Body of pancreas (tissue), 4 donors: Measurements from ENCODE around the gene ZNF549. TPM values are rescaled to one million over a fixed set of nuclear protein-coding genes. Genes with fewer than 3 reads are reported as not detected.
"Not testable (repeated sequence)": the region's sequence is repeated elsewhere in the genome, so short reads cannot be mapped to it uniquely, and the experiment has no call there.

Source experiments
- ATAC-seq: fragments of 150-250 bp; one replicate; pipeline ENCODE4 v1.9.1; 2016
- DNase-seq, 4 donors: peaks; one replicate each; pipeline ENCODE4 v3.0.0-alpha.2; 2019
- H3K27ac ChIP-seq, 4 donors: fragments of 200-600 bp; sonication (generic); 1 replicate in 3 of 4; 2 replicates in 1 of 4; pipeline versions ENCODE4 v1.5.1 to v1.6.1; 2016 to 2019; ENCODE audit warnings: mild to moderate bottlenecking in 1 of 4, mixed read lengths in 1 of 4, moderate library complexity in 1 of 4
- H3K27me3 ChIP-seq, 2 donors: fragments of 200-600 bp; sonication (generic); one replicate each; pipeline ENCODE4 v1.6.0; 2016; ENCODE audit warnings: mild to moderate bottlenecking in 1 of 2
- H3K36me3 ChIP-seq, 2 donors: fragments of 200-600 bp; sonication (generic); replicated peaks in 1 of 2; 2 replicates each; pipeline ENCODE4 v1.5.1; 2016; ENCODE audit warnings: low read depth in 2 of 2; ENCODE audit not compliant: insufficient read depth in 1 of 2
- H3K4me1 ChIP-seq: fragments of 200-600 bp; sonication (generic); one replicate; pipeline ENCODE4 v1.6.0; 2016
- H3K4me3 ChIP-seq, 2 donors: fragments of 200-600 bp; sonication (generic); 1 replicate in 1 of 2; 2 replicates in 1 of 2; pipeline ENCODE4 v1.5.1; 2016 to 2019
- H3K9me3 ChIP-seq, 3 donors: fragments of 200-600 bp; sonication (generic); 1 replicate in 2 of 3; 2 replicates in 1 of 3; pipeline ENCODE4 v1.5.1; 2016
- CTCF ChIP-seq, 7 experiments: fragments of 450-650 bp in 4 of 7; fragments of 200-600 bp in 3 of 7; sonication (generic) in 3 of 7; IDR thresholded peaks; one replicate each; pipeline ENCODE4 v1.5.1; 2016 to 2019; ENCODE audit warnings: antibody characterized with exemption in 7 of 7
- POLR2A ChIP-seq, 3 donors: fragments of 450-650 bp; IDR thresholded peaks; one replicate each; pipeline ENCODE4 v1.6.1; 2016; ENCODE audit warnings: antibody characterized with exemption in 3 of 3, mild to moderate bottlenecking in 2 of 3
- WGBS, 2 donors: methylation state at CpG; one replicate each; pipeline ENCODE4 v1.1.5; 2017; 5-methylcytosine and 5-hydroxymethylcytosine counted together
- intact Hi-C: fragments of 100-400 bp; cut with DNase I; formaldehyde crosslinking; loops from one replicate; pipeline ENCODE4 v1.15.1; 2023
- total RNA-seq, 2 donors: library from RNA; depleted of rRNA; stranded (reverse); fragments of >200 nt; gene quantifications; one replicate each; pipeline ENCODE4 v1.1.0, GENCODE V29; 2016

Gene ZNF549
- total RNA-seq = 1 to 10 TPM in 1 of 2 donors, under 1 TPM in 1; 0.66 to 2.3 TPM

DNA sequence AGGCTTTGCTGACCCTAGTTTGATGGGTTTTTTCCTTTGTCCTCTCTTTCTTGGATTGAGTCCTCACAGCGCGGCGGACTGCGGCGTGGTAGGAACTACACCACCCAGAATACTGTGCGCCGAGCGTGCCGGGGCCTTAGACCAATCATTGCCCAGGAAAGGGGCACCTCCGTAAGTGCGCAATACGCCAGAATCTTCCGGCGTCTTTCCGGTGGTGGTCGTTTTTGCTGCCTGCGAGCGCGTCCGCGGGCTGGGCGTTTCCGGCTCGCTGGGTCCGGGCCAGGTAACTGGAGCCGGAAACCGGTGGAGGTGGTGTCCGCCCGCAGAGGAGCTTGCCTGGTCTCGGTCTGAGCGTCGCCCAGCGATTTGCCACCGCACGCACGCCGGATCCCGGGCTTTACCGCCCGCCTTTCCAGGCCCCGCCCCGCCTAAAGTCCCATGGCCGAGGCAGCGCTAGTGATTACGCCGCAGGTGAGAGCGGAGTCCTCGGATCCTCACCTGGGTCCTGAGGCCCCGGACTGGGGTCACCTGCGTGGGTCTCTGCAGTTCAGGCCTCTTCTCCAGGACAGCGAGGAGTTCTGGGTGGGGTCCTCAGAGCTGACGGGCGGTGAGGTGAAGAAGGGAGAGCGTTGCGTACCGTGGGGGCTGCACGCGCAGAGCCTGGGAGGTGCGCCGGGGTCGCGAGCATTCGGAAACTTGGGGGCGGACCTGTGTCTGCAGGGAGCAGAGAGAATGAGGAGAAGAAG, at the start of gene ZNF549:
TSS of gene ZNF549 (plus strand) at position 221 of the 746 bp plus-strand sequence. CDS start at position 439, 218 bp downstream.
- Histone ChIP-seq H3K4me1 (peaks cover 13% of the 10 kb centered on the region), H3K9me3 (peaks cover 0 to 21% (median 0%) of the 10 kb centered on the region in 3 donors), H3K4me3 (peak within 1 kb of the TSS; percentile 56 to 88), H3K27me3 (no peaks in the 10 kb centered on the region), H3K27ac (peak within 1 kb of the TSS in 3 of 4 donors; percentile 45 to 86 (median 86)), H3K36me3 (peaks cover 0 to 5% of the 10 kb centered on the region in 2 donors)
- intact Hi-C loops = no loop called here
- 2 to 3% methylated on average over 37 to 64 of the region's 64 CpGs for WGBS, 2 donors
- TF ChIP-seq POLR2A (IDR thresholded peaks at IDR 0.05) (peak in 2 of 3 donors; percentile 53 to 54), CTCF (IDR thresholded peaks at IDR 0.05) (peak in 1 of 7 experiments; percentile 12)
- ATAC-seq = peak; percentile 99
- DNase-seq = peak; percentile 84 to 93 (median 86)

GRCh38 chr19:57487477-57488298, 39.5 kb upstream of the ZNF549 start, which contains the start of gene ZNF419:
Gene ZNF419 (plus strand): TSS chr19:57487750. CDS start chr19:57487951, 201 bp downstream.
- TF ChIP-seq CTCF (IDR thresholded peaks at IDR 0.05) (peak in 3 of 7 experiments; percentile 5 to 20 (median 12)), POLR2A (IDR thresholded peaks at IDR 0.05) (peak; percentile 45 to 84 (median 81))
- DNase-seq (peak; percentile 93 to 96 (median 94)), ATAC-seq (peak; percentile 98)
- H3K4me1 ChIP-seq, intact Hi-C loops, H3K36me3 ChIP-seq, H3K27me3 ChIP-seq: not testable (repeated sequence)
- peaks cover 0 to 18% (median 0%) of the 10 kb centered on the region in 3 donors for H3K9me3 ChIP-seq
- H3K4me3 ChIP-seq = peak within 1 kb of the TSS; percentile 58 to 59
- H3K27ac ChIP-seq = peak within 1 kb of the TSS; percentile 17 to 80 (median 76)
- WGBS, 2 donors = 0 to 2% methylated on average over 24 to 50 of the region's 69 CpGs

DNA sequence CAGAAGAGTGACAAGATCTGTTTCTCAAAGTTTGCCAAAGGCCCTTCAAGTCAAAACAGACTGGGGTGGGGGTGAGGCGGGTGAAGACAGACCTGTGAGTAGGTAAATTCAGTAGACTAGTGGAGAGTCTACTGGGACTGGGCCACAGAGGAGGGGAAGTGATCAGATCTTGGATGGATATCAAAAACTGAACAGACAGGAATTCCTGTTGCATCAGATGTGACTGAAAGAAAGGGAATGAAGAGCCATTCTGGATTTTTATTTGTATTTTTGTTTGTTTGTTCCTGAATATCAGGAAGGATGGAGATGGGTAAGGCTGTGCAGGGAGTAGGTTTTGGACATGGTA, 38.9 kb upstream of the ZNF549 start:
- 0% methylated on average over 1 of the region's 1 CpG; no CpG with 5 or more reads in 1 of the 2 donors for WGBS, 2 donors
- H3K4me1 ChIP-seq, H3K4me3 ChIP-seq, intact Hi-C loops, ATAC-seq, H3K27me3 ChIP-seq, H3K27ac ChIP-seq, DNase-seq, H3K36me3 ChIP-seq: not testable (repeated sequence)
- peaks cover 0 to 23% (median 0%) of the 10 kb centered on the region in 3 donors for H3K9me3 ChIP-seq

- H3K9me3 ChIP-seq = peaks cover 0 to 29% (median 0%) of the 10 kb centered on the region in 3 donors
- DNase-seq, H3K4me1 ChIP-seq, ATAC-seq, H3K27me3 ChIP-seq, H3K4me3 ChIP-seq, intact Hi-C loops, H3K27ac ChIP-seq, H3K36me3 ChIP-seq: not testable (repeated sequence)
Observed at GRCh38 chr19:57499332-57499679, 27.9 kb upstream of the ZNF549 start.

DNA sequence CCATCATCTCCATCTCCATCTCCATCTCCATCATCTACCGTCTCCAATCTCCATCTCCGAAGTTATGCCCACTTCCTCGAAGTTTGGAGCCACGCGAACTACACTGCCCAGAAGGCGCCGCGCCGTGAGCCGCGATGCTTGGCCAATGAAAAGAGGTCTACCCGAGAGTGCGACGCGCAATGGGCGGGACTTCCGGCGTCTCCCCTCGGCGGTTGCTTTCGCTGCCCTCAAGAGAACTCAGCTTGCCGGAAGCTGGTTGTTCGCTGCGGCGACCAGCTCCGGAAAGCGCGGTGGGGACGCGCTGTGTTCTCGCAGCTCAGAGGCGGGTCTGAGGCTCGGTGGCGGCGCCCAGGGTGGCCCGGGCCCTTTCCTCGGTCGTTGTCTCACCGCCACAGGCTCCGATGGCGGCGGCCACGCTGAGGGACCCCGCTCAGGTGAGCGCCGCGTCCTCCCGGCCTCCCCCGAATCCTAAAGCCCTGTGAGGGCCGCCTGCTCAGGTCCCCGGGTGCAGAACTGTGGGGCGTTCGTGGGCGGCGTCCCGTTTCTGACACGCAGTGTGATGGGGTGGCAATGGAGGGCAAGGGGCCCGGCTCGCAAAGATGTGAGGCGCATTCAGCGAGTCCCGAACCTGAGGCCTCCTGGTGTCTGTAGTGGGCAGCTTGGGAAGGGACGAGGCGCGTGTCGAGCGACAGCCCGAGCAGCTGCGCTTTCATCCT, 27.3 kb upstream of the ZNF549 start, which contains the start of gene ZNF773:
TSS of gene ZNF773 (plus strand) at position 259 of the 716 bp plus-strand sequence. CDS start at position 402, 143 bp downstream.
- H3K27me3 ChIP-seq, intact Hi-C loops, H3K4me1 ChIP-seq, H3K36me3 ChIP-seq: not testable (repeated sequence)
- peak; percentile 30 to 83 (median 80) for TF ChIP-seq POLR2A (IDR thresholded peaks at IDR 0.05)
- DNase-seq = peak; percentile 90 to 96 (median 92)
- H3K4me3 ChIP-seq = peak within 1 kb of the TSS; percentile 74 to 77
- peaks cover 0 to 28% (median 0%) of the 10 kb centered on the region in 3 donors for H3K9me3 ChIP-seq
- peak within 1 kb of the TSS in 3 of 4 donors; percentile 63 to 87 (median 76) for H3K27ac ChIP-seq
- ATAC-seq = peak; percentile 99
- 1% methylated on average over 12 to 58 of the region's 69 CpGs for WGBS, 2 donors

- H3K9me3 ChIP-seq = peaks cover 0 to 23% (median 0%) of the 10 kb centered on the region in 3 donors
- ATAC-seq = not testable (repeated sequence)
- 0% methylated on average over 1 to 2 of the region's 4 CpGs for WGBS, 2 donors
Observed at GRCh38 chr19:57500400-57500799, 26.8 kb upstream of the ZNF549 start.

More at GRCh38 chr19:57500400-57500799, 26.8 kb upstream of the ZNF549 start:
- H3K4me1 ChIP-seq, DNase-seq, H3K27ac ChIP-seq, H3K36me3 ChIP-seq, H3K4me3 ChIP-seq, intact Hi-C loops, H3K27me3 ChIP-seq: not testable (repeated sequence)
